ENCODE results near the gene TCEA2.

TCEA2 gene

GRCh38 chr20:64069209-64069613 is 6.2 kb downstream of the TCEA2 start:
- Histone ChIP-seq H3K4me3 (ENCODE audit: low read length, poor library complexity, severe bottlenecking) (no peak overlapping the region), H3K9me3 (ENCODE audit: insufficient read depth, low read depth, low read length) (no peaks in the 10 kb centered on the region), H2AFZ (ENCODE audit: low read length) (no peak overlapping the region), H3F3A (ENCODE audit: low read depth) (no peaks in the 10 kb centered on the region), H3K79me2 (ENCODE audit: insufficient read depth, low read length) (peaks cover 3% of the 10 kb centered on the region; the same call in 1 of the 2 replicates), H3K4me2 (ENCODE audit: low read depth, low read length, poor library complexity, severe bottlenecking) (no peak overlapping the region), H3K9ac (ENCODE audit: low read depth, low read length, poor library complexity, severe bottlenecking) (no peak overlapping the region), H3K36me3 (ENCODE audit: insufficient read depth, low read length) (no peaks in the 10 kb centered on the region), H4K20me1 (ENCODE audit: insufficient read depth, low read length, poor library complexity, severe bottlenecking) (no peaks in the 10 kb centered on the region), H3K4me1 (ENCODE audit: insufficient read depth, low read length, poor library complexity, severe bottlenecking) (peaks cover 51% of the 10 kb centered on the region), H3K27me3 (ENCODE audit: insufficient read depth, low read length, poor library complexity, severe bottlenecking) (no peaks in the 10 kb centered on the region), H3K9me2 (replicated peaks; ENCODE audit: low read depth, low read length) (no peaks in the 10 kb centered on the region)
- TF ChIP-seq CTCF (conservative IDR thresholded peaks at IDR 0.05; ENCODE audit: low read length), result no peak
- no peak for TF ChIP-seq EZH2phosphoT487 (IDR thresholded peaks at IDR 0.05; ENCODE audit: borderline replicate concordance)

- H3K9ac ChIP-seq (ENCODE audit: low read depth, low read length, poor library complexity, severe bottlenecking), result no peak overlapping the region
- no peaks in the 10 kb centered on the region for H3K9me2 ChIP-seq (replicated peaks; ENCODE audit: low read depth, low read length)
- no peaks in the 10 kb centered on the region for H3K27me3 ChIP-seq (ENCODE audit: insufficient read depth, low read length, poor library complexity, severe bottlenecking)
- H3F3A ChIP-seq (ENCODE audit: low read depth), result no peaks in the 10 kb centered on the region
- H3K4me3 ChIP-seq (ENCODE audit: low read length, poor library complexity, severe bottlenecking), result no peak overlapping the region
- no peaks in the 10 kb centered on the region for H3K79me2 ChIP-seq (ENCODE audit: insufficient read depth, low read length)
- TF ChIP-seq CTCF (conservative IDR thresholded peaks at IDR 0.05; ENCODE audit: low read length) (peak; percentile 80), EZH2phosphoT487 (IDR thresholded peaks at IDR 0.05; ENCODE audit: borderline replicate concordance) (no peak)
- H3K4me2 ChIP-seq (ENCODE audit: low read depth, low read length, poor library complexity, severe bottlenecking), result no peak overlapping the region
- no peaks in the 10 kb centered on the region for H3K9me3 ChIP-seq (ENCODE audit: insufficient read depth, low read depth, low read length)
- peaks cover 45% of the 10 kb centered on the region for H3K4me1 ChIP-seq (ENCODE audit: insufficient read depth, low read length, poor library complexity, severe bottlenecking)
- H3K36me3 ChIP-seq (ENCODE audit: insufficient read depth, low read length), result no peaks in the 10 kb centered on the region
- H4K20me1 ChIP-seq (ENCODE audit: insufficient read depth, low read length, poor library complexity, severe bottlenecking), result no peaks in the 10 kb centered on the region
- no peak overlapping the region for H2AFZ ChIP-seq (ENCODE audit: low read length)
Measured at GRCh38 chr20:64069614-64070243, 6.7 kb downstream of the TCEA2 start.

- Histone ChIP-seq H3K27me3 (ENCODE audit: insufficient read depth, low read length, poor library complexity, severe bottlenecking) (no peaks in the 10 kb centered on the region), H3K9me3 (ENCODE audit: insufficient read depth, low read depth, low read length) (no peaks in the 10 kb centered on the region), H3K36me3 (ENCODE audit: insufficient read depth, low read length) (no peaks in the 10 kb centered on the region), H3K4me1 (ENCODE audit: insufficient read depth, low read length, poor library complexity, severe bottlenecking) (peaks cover 38% of the 10 kb centered on the region), H3K4me3 (ENCODE audit: low read length, poor library complexity, severe bottlenecking) (no peak overlapping the region), H3K79me2 (ENCODE audit: insufficient read depth, low read length) (no peaks in the 10 kb centered on the region), H3K9ac (ENCODE audit: low read depth, low read length, poor library complexity, severe bottlenecking) (no peak overlapping the region), H3K4me2 (ENCODE audit: low read depth, low read length, poor library complexity, severe bottlenecking) (no peak overlapping the region), H3K9me2 (replicated peaks; ENCODE audit: low read depth, low read length) (no peaks in the 10 kb centered on the region), H2AFZ (ENCODE audit: low read length) (no peak overlapping the region), H4K20me1 (ENCODE audit: insufficient read depth, low read length, poor library complexity, severe bottlenecking) (no peaks in the 10 kb centered on the region), H3F3A (ENCODE audit: low read depth) (no peaks in the 10 kb centered on the region)
- TF ChIP-seq CTCF (conservative IDR thresholded peaks at IDR 0.05; ENCODE audit: low read length), result no peak
- TF ChIP-seq EZH2phosphoT487 (IDR thresholded peaks at IDR 0.05; ENCODE audit: borderline replicate concordance), result no peak
Measured at GRCh38 chr20:64070244-64070993, 7.4 kb downstream of the TCEA2 start.
